ENCODE results near the gene N4BP3. TPM values are rescaled to one million over a fixed set of nuclear protein-coding genes. Genes with fewer than 3 reads are reported as not detected.

Gene N4BP3
- total and polyA plus RNA-seq, 2 of the 4 experiments (the other 2 are of a cell fraction) = 0.14 to 0.18 TPM

- no peaks in the 10 kb centered on the region for H3K4me1 ChIP-seq (ENCODE audit: control insufficient read depth, insufficient read depth, low read length)
- H3K4me3 ChIP-seq (ENCODE audit: insufficient read depth, low read depth, low read length) = no peak overlapping the region
- POLR2A ChIA-PET (ENCODE audit: unreplicated experiment) = no interaction called here
- H2BK5ac ChIP-seq (ENCODE audit: low read depth, low read length, poor library complexity, severe bottlenecking) = no peak overlapping the region
- no TSS peak for BruUV-seq (replicated peaks)
- H4K5ac ChIP-seq (ENCODE audit: low read depth, low read length) = no peak overlapping the region
- H3K9me1 ChIP-seq (ENCODE audit: insufficient read depth, low read length) = no peaks in the 10 kb centered on the region
- peak overlapping the region; percentile 87 for H2AFZ ChIP-seq (replicated peaks; ENCODE audit: low read length, poor library complexity)
- ATAC-seq (ENCODE audit: low read depth) (peak; percentile 100), DNase-seq (peak; percentile 52)
- no peak overlapping the region for H3K56ac ChIP-seq (ENCODE audit: extremely low read depth, insufficient read depth, low read length)
- CTCF ChIA-PET = interaction anchor here (0.5 kb wide), 1 partner anchor 1384 kb away, joined by 3 read pairs; no protein-coding TSS in a partner anchor
- no peak overlapping the region for H3K4ac ChIP-seq (ENCODE audit: low read depth, low read length)
- H2BK120ac ChIP-seq (ENCODE audit: low read depth, low read length) = no peak overlapping the region
- H3K23ac ChIP-seq (ENCODE audit: low read depth, low read length) = no peak overlapping the region
- in situ Hi-C loops (cut with MboI; ENCODE audit: low sequenced_read_pairs) (loop anchor here (25.0 kb wide), 1 partner anchor 227 kb away; no protein-coding TSS in a partner anchor), intact Hi-C loops (cut with micrococcal nuclease) (loop anchor here (1.0 to 10.0 kb wide), 2 partner anchors 88 to 559 kb away; partner anchors contain the start of gene B4GALT7), dilution Hi-C loops (cut with HindIII; ENCODE audit: low sequenced_read_pairs, unreplicated experiment) (no loop called here)
- H3K9me3 ChIP-seq (ENCODE audit: control insufficient read depth, insufficient read depth, low read length) = no peaks in the 10 kb centered on the region
- no peak overlapping the region for H3K27ac ChIP-seq (ENCODE audit: insufficient read depth, low read length)
- H4K8ac ChIP-seq (ENCODE audit: low read depth in 2 of 2, low read length in 2 of 2) = no peak overlapping the region
- H4K20me1 ChIP-seq (ENCODE audit: insufficient read depth, low read length) = no peaks in the 10 kb centered on the region
- H2AK5ac ChIP-seq (ENCODE audit: low read depth, low read length) = no peak overlapping the region
- peak overlapping the region; percentile 86 for H3K4me2 ChIP-seq (ENCODE audit: low read depth, low read length)
- H3K27me3 ChIP-seq (ENCODE audit: control insufficient read depth, insufficient read depth, low read length) = peaks cover 37% of the 10 kb centered on the region
- no peaks in the 10 kb centered on the region for H3K79me1 ChIP-seq (ENCODE audit: low read depth in 1 of 2, low read length in 2 of 2)
- 15% methylated on average over 7 of the region's 33 CpGs; no CpG with 5 or more reads in 1 of the 2 experiments for WGBS, 2 experiments (ENCODE audit: extremely low coverage in 2 of 2, insufficient read length in 1 of 2)
- no peak overlapping the region for H3K18ac ChIP-seq (ENCODE audit: low read depth, low read length)
- no peak overlapping the region for H2BK15ac ChIP-seq (ENCODE audit: low read depth, low read length)
- H2BK20ac ChIP-seq (ENCODE audit: low read depth, low read length) = no peak overlapping the region
- H2AK9ac ChIP-seq (replicated peaks; ENCODE audit: low read depth, low read length, poor library complexity) = no peak overlapping the region
- H3K14ac ChIP-seq (replicated peaks; ENCODE audit: low read depth, low read length) = no peak overlapping the region
- H4K91ac ChIP-seq (ENCODE audit: insufficient read depth, low read depth, low read length) = no peak overlapping the region
- H3K9ac ChIP-seq (ENCODE audit: low read depth, low read length) = no peak overlapping the region
- H3K36me3 ChIP-seq (ENCODE audit: control insufficient read depth, insufficient read depth, low read length) = no peaks in the 10 kb centered on the region
- TF ChIP-seq MAFK (IDR thresholded peaks at IDR 0.05; ENCODE audit: low read depth, low read length) (no peak), CTCF (conservative IDR thresholded peaks at IDR 0.05; ENCODE audit: low read depth, low read length) (peak; percentile 95), CEBPB (IDR thresholded peaks at IDR 0.05; ENCODE audit: low read depth, low read length) (no peak), CHD1 (IDR thresholded peaks at IDR 0.05; ENCODE audit: low read depth, low read length) (no peak), RCOR1 (IDR thresholded peaks at IDR 0.05; ENCODE audit: insufficient replicate concordance, low read length) (no peak), NFE2L2 (IDR thresholded peaks at IDR 0.05; ENCODE audit: low read depth, low read length) (no peak), FOS (IDR thresholded peaks at IDR 0.05; ENCODE audit: low read depth, low read length) (no peak), BHLHE40 (IDR thresholded peaks at IDR 0.05; ENCODE audit: low read depth, low read length) (no peak), MXI1 (IDR thresholded peaks at IDR 0.05; ENCODE audit: borderline replicate concordance, low read depth, low read length) (peak; percentile 41; the same call in 1 of the 2 replicates), SMC3 (IDR thresholded peaks at IDR 0.05; ENCODE audit: low read depth, low read length) (peak; percentile 78), MAZ (IDR thresholded peaks at IDR 0.05; ENCODE audit: borderline replicate concordance, low read depth, low read length) (peak; percentile 46; the same call in 1 of the 2 replicates), POLR2A (IDR thresholded peaks at IDR 0.05; ENCODE audit: low read depth, low read length) (no peak), RAD21 (IDR thresholded peaks at IDR 0.05; ENCODE audit: low read length) (peak; percentile 95), RFX5 (IDR thresholded peaks at IDR 0.05; ENCODE audit: low read depth, low read length) (no peak), ELK1 (IDR thresholded peaks at IDR 0.05; ENCODE audit: borderline replicate concordance, low read depth, low read length) (no peak)
These were observed 50.7 kb downstream of the N4BP3 start for GRCh38 chr5:178163772-178164735.

All from IMR-90 (cell line).